PFSK-1 (cell line): ENCODE data around the gene MYO1E.

Experiments used
- POLR2AphosphoS5 ChIP-seq: IDR thresholded peaks from 2 replicates; pipeline ENCODE4 v1.6.1; 2012; ENCODE audit warnings: low read depth, mild to moderate bottlenecking, control low read depth, low read length, moderate library complexity
- REST ChIP-seq, 2 experiments: IDR thresholded peaks; 2 replicates each; pipeline versions ENCODE4 v1.6.1 to v1.8.0; 2011 to 2012; ENCODE audit warnings: low read depth in 2 of 2, low read length in 2 of 2, control low read depth in 1 of 2, inconsistent platforms in 1 of 2, mild to moderate bottlenecking in 1 of 2, moderate library complexity in 1 of 2; ENCODE audit not compliant: insufficient read depth in 1 of 2
- SIN3A ChIP-seq: IDR thresholded peaks from 2 replicates; pipeline ENCODE4 v1.6.1; 2012; ENCODE audit warnings: mild to moderate bottlenecking, low read length, moderate library complexity, borderline replicate concordance; ENCODE audit not compliant: insufficient read depth
- TAF1 ChIP-seq: IDR thresholded peaks from 2 replicates; pipeline ENCODE4 v1.6.1; 2012; ENCODE audit warnings: low read length, control low read depth, borderline replicate concordance; ENCODE audit not compliant: insufficient read depth

GRCh38 chr15:59333401-59334075, 39.1 kb downstream of the MYO1E start:
- TF ChIP-seq TAF1 (no peak), POLR2AphosphoS5 (no peak), SIN3A (no peak), REST (IDR thresholded peaks at IDR 0.05; ENCODE audit: insufficient read depth in 1 of 2, low read depth in 2 of 2, low read length in 2 of 2) (no peak)
